K562 (cell line): ENCODE results near the gene RPL29. TPM values are rescaled to one million over a fixed set of nuclear protein-coding genes. Genes with fewer than 3 reads are reported as not detected.

Experiments
- KLF13 ChIP-seq: fragments of 450-650 bp; IDR thresholded peaks from 2 replicates; pipeline ENCODE4 v1.6.1; 2016; ENCODE audit warnings: missing genetic modification characterization, low read depth, mild to moderate bottlenecking, missing compliant biosample characterization, moderate library complexity, borderline replicate concordance
- MCM5 ChIP-seq: fragments of 450-650 bp; IDR thresholded peaks from 2 replicates; pipeline ENCODE4 v1.6.1; 2016; ENCODE audit warnings: low read depth
- POLR2AphosphoS5 ChIP-seq: IDR thresholded peaks from 2 replicates; pipeline ENCODE4 v1.6.1; 2011; ENCODE audit warnings: mild to moderate bottlenecking, low read depth, low read length, moderate library complexity; ENCODE audit not compliant: control insufficient read depth, insufficient read depth
- PURB ChIP-seq: sonication (generic); formaldehyde crosslinking; IDR thresholded peaks from 2 replicates; pipeline ENCODE4 v1.9.0; 2021; ENCODE audit warnings: low read depth, mild to moderate bottlenecking, missing genetic modification reagents
- RAD21 ChIP-seq, 2 experiments: fragments of 250-450 bp in 1 of 2; fragments of 450-650 bp in 1 of 2; sonication (Bioruptor Pico) in 1 of 2; formaldehyde crosslinking in 1 of 2; IDR thresholded peaks in 1 of 2; conservative IDR thresholded peaks in 1 of 2; 2 replicates each; pipeline versions ENCODE4 v1.4.0 to v1.8.0; 2020 to 2022; ENCODE audit warnings: mild to moderate bottlenecking in 2 of 2, moderate library complexity in 1 of 2
- ZFPM2 ChIP-seq: fragments of 250-450 bp; sonication (Bioruptor Pico); IDR thresholded peaks from 2 replicates; pipeline ENCODE4 v1.5.1; 2022; ENCODE audit warnings: mild to moderate bottlenecking
- ZNF668 ChIP-seq: fragments of 250-450 bp; sonication (Bioruptor Pico); IDR thresholded peaks from 2 replicates; pipeline ENCODE4 v1.8.0; 2022; ENCODE audit warnings: mild to moderate bottlenecking, inconsistent platforms
- polyA plus RNA-seq, 8 experiments: library from polyadenylated mRNA; depleted of rRNA in 4 of 8; stranded (reverse) in 5 of 8; unstranded in 3 of 8; fragments of >200 nt; fragmentation: Nextera tagmentation in 2 of 8; fragmentation: Illumina TruSeq in 1 of 8; extraction: Ambion mirVana in 2 of 8; extraction: Trizol in 1 of 8; gene quantifications; 2 replicates each; pipeline versions ENCODE4 v1.2.1 to v1.2.3, GENCODE V29; 2011 to 2014; ENCODE audit warnings: inconsistent platforms in 1 of 8, missing spikeins in 1 of 8
- total RNA-seq, 7 experiments: library from RNA; depleted of rRNA in 6 of 7; stranded (reverse); fragments of >200 nt in 6 of 7; fragmentation: Illumina TruSeq in 2 of 7; extraction: Trizol in 2 of 7; gene quantifications; 2 replicates each; pipeline versions ENCODE4 v1.2.1 to v1.2.3, GENCODE V29; 2011 to 2021; ENCODE audit warnings: low replicate concordance in 1 of 7
- TF ChIP-seq, protein P1 (sequence below): fragments of 450-650 bp; conservative IDR thresholded peaks from 2 replicates; pipeline ENCODE4 v1.6.1; 2016; ENCODE audit warnings: missing genetic modification characterization, low read depth, mild to moderate bottlenecking, missing compliant biosample characterization, moderate library complexity
- TF ChIP-seq, protein P2 (sequence below): IDR thresholded peaks from 2 replicates; pipeline ENCODE4 v1.6.1; 2011; ENCODE audit warnings: borderline replicate concordance, low read depth, mild to moderate bottlenecking, moderate library complexity, low read length; ENCODE audit not compliant: insufficient read depth, poor library complexity, severe bottlenecking
- TF ChIP-seq, protein P3 (sequence below): fragments of 450-650 bp; IDR thresholded peaks from 2 replicates; pipeline ENCODE4 v1.6.1; 2016; ENCODE audit warnings: borderline replicate concordance
- TF ChIP-seq, protein P4 (sequence below): fragments of 200-400 bp; formaldehyde crosslinking; IDR thresholded peaks from 2 replicates; pipeline ENCODE4 v1.6.1; 2017; ENCODE audit warnings: mild to moderate bottlenecking, low read depth, low read length, moderate library complexity

RPL29 gene
- total and polyA plus RNA-seq, 9 of the 15 experiments (the other 6 are each of a cell fraction or from before 2014, with no cell fraction given), result 568 to 1,475 (median 1,104) TPM

DNA sequence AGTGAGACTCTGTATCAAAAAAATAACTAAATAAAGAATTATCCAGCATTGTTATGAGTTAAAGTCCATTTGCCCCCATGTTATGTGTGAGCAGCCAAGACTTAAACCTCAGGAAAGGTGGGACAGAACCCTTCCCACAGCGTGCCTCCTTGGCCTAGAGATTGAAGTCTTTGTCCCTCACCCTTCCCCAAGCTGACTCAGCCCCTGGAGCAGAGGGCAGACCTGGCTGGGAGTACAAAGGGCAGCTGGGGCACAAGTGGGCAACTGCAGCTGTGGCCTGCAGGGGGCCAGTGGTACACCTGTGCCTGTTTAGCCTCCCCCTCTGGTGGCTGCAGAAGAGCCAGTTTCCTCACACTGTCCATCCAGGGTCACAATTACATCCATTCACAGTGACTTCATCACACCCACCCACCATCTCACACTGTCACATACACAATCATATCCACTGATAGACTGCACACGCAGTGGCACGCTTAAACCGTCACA, 13.3 kb downstream of the RPL29 start (continued):
- TF ChIP-seq, protein P1, sequence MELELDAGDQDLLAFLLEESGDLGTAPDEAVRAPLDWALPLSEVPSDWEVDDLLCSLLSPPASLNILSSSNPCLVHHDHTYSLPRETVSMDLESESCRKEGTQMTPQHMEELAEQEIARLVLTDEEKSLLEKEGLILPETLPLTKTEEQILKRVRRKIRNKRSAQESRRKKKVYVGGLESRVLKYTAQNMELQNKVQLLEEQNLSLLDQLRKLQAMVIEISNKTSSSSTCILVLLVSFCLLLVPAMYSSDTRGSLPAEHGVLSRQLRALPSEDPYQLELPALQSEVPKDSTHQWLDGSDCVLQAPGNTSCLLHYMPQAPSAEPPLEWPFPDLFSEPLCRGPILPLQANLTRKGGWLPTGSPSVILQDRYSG (tag), result no peak
- no peak for TF ChIP-seq MCM5
- TF ChIP-seq, protein P2, sequence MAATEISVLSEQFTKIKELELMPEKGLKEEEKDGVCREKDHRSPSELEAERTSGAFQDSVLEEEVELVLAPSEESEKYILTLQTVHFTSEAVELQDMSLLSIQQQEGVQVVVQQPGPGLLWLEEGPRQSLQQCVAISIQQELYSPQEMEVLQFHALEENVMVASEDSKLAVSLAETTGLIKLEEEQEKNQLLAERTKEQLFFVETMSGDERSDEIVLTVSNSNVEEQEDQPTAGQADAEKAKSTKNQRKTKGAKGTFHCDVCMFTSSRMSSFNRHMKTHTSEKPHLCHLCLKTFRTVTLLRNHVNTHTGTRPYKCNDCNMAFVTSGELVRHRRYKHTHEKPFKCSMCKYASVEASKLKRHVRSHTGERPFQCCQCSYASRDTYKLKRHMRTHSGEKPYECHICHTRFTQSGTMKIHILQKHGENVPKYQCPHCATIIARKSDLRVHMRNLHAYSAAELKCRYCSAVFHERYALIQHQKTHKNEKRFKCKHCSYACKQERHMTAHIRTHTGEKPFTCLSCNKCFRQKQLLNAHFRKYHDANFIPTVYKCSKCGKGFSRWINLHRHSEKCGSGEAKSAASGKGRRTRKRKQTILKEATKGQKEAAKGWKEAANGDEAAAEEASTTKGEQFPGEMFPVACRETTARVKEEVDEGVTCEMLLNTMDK, result peak; percentile 44
- no peak for TF ChIP-seq KLF13 (tag)
- TF ChIP-seq ZNF668 (CRISPR knock-in tag), result no peak
- TF ChIP-seq RAD21 (CRISPR knock-in tag; conservative IDR thresholded peaks at IDR 0.05 in 1 of 2, IDR thresholded peaks at IDR 0.05 in 1 of 2), result peak in 1 of 2 experiments; percentile 34; a peak in 2 of 4 replicates
- TF ChIP-seq PURB (CRISPR knock-in tag), result no peak
- TF ChIP-seq ZFPM2 (CRISPR knock-in tag), result no peak
- no peak for TF ChIP-seq POLR2AphosphoS5
- TF ChIP-seq, protein P3, sequence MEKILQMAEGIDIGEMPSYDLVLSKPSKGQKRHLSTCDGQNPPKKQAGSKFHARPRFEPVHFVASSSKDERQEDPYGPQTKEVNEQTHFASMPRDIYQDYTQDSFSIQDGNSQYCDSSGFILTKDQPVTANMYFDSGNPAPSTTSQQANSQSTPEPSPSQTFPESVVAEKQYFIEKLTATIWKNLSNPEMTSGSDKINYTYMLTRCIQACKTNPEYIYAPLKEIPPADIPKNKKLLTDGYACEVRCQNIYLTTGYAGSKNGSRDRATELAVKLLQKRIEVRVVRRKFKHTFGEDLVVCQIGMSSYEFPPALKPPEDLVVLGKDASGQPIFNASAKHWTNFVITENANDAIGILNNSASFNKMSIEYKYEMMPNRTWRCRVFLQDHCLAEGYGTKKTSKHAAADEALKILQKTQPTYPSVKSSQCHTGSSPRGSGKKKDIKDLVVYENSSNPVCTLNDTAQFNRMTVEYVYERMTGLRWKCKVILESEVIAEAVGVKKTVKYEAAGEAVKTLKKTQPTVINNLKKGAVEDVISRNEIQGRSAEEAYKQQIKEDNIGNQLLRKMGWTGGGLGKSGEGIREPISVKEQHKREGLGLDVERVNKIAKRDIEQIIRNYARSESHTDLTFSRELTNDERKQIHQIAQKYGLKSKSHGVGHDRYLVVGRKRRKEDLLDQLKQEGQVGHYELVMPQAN, result peak; percentile 80; the same call in 1 of the 2 replicates
- TF ChIP-seq, protein P4, sequence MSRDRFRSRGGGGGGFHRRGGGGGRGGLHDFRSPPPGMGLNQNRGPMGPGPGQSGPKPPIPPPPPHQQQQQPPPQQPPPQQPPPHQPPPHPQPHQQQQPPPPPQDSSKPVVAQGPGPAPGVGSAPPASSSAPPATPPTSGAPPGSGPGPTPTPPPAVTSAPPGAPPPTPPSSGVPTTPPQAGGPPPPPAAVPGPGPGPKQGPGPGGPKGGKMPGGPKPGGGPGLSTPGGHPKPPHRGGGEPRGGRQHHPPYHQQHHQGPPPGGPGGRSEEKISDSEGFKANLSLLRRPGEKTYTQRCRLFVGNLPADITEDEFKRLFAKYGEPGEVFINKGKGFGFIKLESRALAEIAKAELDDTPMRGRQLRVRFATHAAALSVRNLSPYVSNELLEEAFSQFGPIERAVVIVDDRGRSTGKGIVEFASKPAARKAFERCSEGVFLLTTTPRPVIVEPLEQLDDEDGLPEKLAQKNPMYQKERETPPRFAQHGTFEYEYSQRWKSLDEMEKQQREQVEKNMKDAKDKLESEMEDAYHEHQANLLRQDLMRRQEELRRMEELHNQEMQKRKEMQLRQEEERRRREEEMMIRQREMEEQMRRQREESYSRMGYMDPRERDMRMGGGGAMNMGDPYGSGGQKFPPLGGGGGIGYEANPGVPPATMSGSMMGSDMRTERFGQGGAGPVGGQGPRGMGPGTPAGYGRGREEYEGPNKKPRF, result no peak
